ENCODE measurements around the gene C1orf210.

Gene C1orf210

DNA sequence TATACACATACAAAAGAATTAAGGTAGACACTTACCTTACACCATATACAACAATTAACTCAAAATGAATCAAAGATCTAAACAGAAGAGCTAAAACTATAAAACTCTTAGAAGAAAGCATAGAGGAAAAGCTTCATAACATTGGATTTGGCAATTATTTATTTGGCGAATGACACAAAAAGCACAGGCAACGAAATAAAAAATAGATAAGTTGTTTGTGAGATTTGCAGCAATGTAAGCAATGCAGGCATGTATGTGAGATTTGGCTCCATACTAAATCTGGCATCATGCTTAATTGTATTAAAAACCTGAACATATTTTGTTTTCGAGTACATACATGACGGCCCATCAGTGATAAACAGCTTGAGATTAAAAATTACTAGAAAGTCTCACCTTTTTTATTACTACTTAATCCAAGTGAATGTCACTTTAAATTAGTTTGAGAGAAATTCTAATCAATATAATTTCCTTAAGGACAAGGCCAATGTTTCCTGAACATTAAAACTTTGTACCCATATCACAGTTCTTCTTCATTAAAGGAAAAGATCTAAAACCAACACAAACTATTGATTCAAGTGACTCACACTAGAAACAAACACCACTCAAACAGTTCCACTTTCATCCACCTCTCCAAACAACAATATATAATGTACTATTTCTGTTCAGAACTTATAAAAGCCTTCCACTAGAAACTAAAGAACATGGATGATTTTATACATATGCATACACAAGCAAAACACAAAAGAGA lies 38.7 kb downstream of the C1orf210 start:
- TF ChIP-seq, protein P1, sequence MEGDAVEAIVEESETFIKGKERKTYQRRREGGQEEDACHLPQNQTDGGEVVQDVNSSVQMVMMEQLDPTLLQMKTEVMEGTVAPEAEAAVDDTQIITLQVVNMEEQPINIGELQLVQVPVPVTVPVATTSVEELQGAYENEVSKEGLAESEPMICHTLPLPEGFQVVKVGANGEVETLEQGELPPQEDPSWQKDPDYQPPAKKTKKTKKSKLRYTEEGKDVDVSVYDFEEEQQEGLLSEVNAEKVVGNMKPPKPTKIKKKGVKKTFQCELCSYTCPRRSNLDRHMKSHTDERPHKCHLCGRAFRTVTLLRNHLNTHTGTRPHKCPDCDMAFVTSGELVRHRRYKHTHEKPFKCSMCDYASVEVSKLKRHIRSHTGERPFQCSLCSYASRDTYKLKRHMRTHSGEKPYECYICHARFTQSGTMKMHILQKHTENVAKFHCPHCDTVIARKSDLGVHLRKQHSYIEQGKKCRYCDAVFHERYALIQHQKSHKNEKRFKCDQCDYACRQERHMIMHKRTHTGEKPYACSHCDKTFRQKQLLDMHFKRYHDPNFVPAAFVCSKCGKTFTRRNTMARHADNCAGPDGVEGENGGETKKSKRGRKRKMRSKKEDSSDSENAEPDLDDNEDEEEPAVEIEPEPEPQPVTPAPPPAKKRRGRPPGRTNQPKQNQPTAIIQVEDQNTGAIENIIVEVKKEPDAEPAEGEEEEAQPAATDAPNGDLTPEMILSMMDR (IDR thresholded peaks at IDR 0.05; ENCODE audit: low read depth, low read length): no peak
- no peak overlapping the region for H3K4me3 ChIP-seq (ENCODE audit: low read depth, low read length)

DNA sequence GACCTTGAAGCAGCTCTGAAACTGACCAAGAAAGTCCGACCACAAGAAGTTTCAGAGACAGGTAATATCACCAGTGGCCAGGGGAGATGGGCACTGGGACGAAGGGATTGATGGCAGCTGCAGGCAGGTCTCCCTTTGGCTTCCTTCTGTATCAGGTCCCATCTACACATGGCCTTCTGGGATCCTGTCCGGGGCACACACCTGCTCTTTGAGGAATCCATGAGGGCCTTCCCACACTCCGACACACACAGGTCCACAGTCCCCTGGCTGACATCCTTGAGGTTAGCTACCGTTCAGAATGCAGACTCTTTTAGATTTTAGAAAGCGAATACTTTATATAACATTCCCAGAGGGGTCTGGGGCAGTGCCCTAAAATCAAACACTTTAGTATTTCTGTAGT lies 42.1 kb downstream of the C1orf210 start:
- no peak overlapping the region for H3K4me3 ChIP-seq (ENCODE audit: low read depth, low read length)
- TF ChIP-seq, protein P1 (IDR thresholded peaks at IDR 0.05; ENCODE audit: low read depth, low read length): no peak

DNA sequence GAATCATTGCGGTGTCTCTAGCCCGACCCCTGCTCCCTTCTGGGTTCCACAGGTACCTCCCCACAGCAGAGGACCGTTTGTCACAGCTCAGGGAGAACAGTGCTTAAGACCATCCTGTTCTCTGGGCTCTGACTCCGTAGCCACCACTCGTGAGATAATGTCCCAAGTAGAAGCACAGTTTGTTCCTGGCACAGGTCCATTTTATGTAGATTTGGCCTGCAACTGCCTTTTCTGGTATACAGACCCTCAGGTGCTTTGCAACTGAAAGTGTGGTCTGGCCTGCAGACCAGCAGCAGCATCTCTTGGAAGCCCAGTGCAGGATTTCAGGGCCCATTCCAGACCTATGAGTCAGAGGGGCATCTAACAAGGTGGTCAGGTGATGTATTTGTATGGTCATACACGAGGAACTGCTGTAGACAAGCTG lies 44.0 kb downstream of the C1orf210 start:
- TF ChIP-seq, protein P1 (IDR thresholded peaks at IDR 0.05; ENCODE audit: low read depth, low read length): no peak
- no peak overlapping the region for H3K4me3 ChIP-seq (ENCODE audit: low read depth, low read length)

DNA sequence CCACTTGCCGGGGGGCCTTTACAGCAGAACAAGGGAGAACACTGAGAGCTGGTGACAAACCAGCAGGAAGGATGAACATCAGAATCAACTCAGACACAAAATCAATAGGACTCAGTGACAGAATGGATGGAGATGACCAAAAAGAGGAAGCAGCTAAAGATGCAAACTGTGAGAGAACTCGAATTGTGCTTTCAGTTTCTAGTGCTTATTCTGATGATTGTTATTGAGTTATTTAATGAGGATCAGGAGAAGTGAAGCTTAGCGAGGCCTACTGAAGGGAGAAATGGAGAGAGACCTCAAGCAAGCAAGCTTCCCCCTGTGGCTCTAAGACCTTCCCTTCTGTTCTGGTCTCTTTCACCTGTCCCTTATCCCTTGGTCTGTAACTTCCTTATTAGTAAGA lies 45.9 kb downstream of the C1orf210 start:
- no peak overlapping the region for H3K4me3 ChIP-seq (ENCODE audit: low read depth, low read length)
- TF ChIP-seq, protein P1 (IDR thresholded peaks at IDR 0.05; ENCODE audit: low read depth, low read length): no peak

DNA sequence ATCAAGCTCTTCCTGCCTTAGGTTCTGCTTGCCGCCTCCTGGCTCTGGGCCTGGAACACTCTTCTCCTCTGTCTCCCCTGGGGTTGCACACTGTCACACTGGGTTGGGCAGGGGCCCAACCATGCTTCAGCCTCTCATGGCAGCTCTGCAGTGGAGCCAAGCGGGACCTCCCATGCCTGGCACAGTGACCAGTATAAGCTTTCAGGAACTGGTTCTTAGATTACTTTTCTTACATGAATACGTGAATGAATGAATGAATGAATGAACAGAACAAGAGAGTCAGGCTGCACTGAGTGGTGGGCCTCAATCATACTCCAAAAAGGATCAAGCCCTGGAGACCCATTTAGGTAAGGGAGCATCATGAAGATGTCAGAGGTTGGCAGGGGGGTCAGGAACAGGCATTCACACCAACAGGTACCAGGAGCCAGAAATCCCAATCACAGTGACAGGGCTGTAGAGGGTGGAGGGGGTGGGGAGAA lies 46.4 kb downstream of the C1orf210 start:
- H3K4me3 ChIP-seq (ENCODE audit: low read depth, low read length): no peak overlapping the region

DNA sequence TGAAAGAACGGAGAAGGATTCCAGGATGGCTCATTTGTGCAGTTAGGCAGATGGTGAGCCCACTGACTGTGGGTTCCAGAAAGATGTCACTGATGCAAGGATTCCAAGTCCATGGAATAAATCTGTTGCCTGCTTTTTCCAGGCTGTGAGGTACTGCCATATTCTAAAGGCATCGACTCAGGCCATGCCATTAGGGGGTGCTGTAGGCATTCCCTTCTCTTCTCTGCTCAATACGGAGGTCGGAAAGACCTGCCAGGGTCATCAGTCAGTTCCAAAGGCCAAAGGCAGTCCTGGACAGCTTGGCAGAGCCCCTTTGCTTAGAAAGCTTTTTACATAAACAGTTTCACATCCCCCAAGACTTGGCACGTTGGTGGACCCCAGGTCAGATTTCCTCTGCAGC lies 47.3 kb downstream of the C1orf210 start:
- TF ChIP-seq, protein P1 (IDR thresholded peaks at IDR 0.05; ENCODE audit: low read depth, low read length): peak; percentile 75
- no peak overlapping the region for H3K4me3 ChIP-seq (ENCODE audit: low read depth, low read length)

More for the DNA sequence above, 46.4 kb downstream of the C1orf210 start:
- TF ChIP-seq, protein P1 (IDR thresholded peaks at IDR 0.05; ENCODE audit: low read depth, low read length): no peak

DNA sequence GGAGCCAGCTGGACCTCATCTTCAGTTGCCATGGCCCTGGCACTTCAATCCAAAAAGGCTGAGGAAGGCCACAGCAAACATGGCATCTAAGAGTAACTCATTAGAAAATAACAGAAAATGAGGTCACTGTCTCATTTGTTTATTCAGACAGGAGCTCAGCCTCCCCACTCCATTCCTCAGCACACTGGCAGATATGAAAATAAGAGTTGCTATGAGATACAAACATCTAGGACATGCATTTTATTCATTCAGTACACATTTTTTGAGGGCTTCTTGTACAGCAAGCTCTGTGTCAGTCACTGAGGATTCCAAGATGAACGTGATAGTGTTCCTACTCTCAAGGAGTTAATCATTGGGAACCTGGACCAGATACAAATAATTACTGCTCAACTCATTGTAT lies 48.3 kb downstream of the C1orf210 start:
- TF ChIP-seq, protein P1 (IDR thresholded peaks at IDR 0.05; ENCODE audit: low read depth, low read length): no peak

More for the DNA sequence above, 48.3 kb downstream of the C1orf210 start:
- H3K4me3 ChIP-seq (ENCODE audit: low read depth, low read length): no peak overlapping the region
